Skin of body (tissue), 2 donors: Measurements from ENCODE around the gene SETD3. TPM values are rescaled to one million over a fixed set of nuclear protein-coding genes. Genes with fewer than 3 reads are reported as not detected.
A peak's percentile ranks its signal among the peaks of the same experiment; 100 is the strongest.

ENCODE experiments used
- DNase-seq: peaks from one replicate; lab custom pipeline; 2025; lab: John Stamatoyannopoulos, UW
- total RNA-seq: library from RNA; depleted of rRNA; stranded (reverse); fragments of >200 nt; gene quantifications from one replicate; pipeline ENCODE4 v1.2.3, GENCODE V29; 2014

SETD3 gene
- total RNA-seq, 1 donor from 2014 or later, result 40.7 TPM

- no peak for DNase-seq
These were observed 36.4 kb upstream of the SETD3 start for GRCh38 chr14:99516871-99517642.

GRCh38 chr14:99516156-99516870 is 35.7 kb upstream of the SETD3 start:
- no peak for DNase-seq

GRCh38 chr14:99515301-99516155 is 34.9 kb upstream of the SETD3 start:
- no peak for DNase-seq

GRCh38 chr14:99514552-99515300 is 34.1 kb upstream of the SETD3 start:
- DNase-seq, result no peak

GRCh38 chr14:99513946-99514551 is 33.4 kb upstream of the SETD3 start:
- DNase-seq, result no peak

GRCh38 chr14:99513183-99513694 is 32.6 kb upstream of the SETD3 start:
- no peak for DNase-seq

GRCh38 chr14:99512571-99513182 is 32.0 kb upstream of the SETD3 start:
- DNase-seq, result no peak

- DNase-seq, result no peak
These were observed 31.4 kb upstream of the SETD3 start for GRCh38 chr14:99512110-99512449.

- peak; percentile 54 for DNase-seq
These were observed 30.9 kb upstream of the SETD3 start for GRCh38 chr14:99511421-99512109.

GRCh38 chr14:99510556-99511139 is 30.0 kb upstream of the SETD3 start:
- DNase-seq, result no peak

GRCh38 chr14:99509871-99510555 is 29.4 kb upstream of the SETD3 start:
- DNase-seq, result no peak

GRCh38 chr14:99508896-99509629 is 28.4 kb upstream of the SETD3 start:
- no peak for DNase-seq

GRCh38 chr14:99507860-99508640 is 27.4 kb upstream of the SETD3 start:
- DNase-seq, result no peak

GRCh38 chr14:99506276-99506675 is 25.6 kb upstream of the SETD3 start:
- no peak for DNase-seq

- DNase-seq, result no peak
These were observed 24.4 kb upstream of the SETD3 start for GRCh38 chr14:99505089-99505488.

- DNase-seq, result no peak
These were observed 23.3 kb upstream of the SETD3 start for GRCh38 chr14:99503848-99504453.

- DNase-seq, result no peak
These were observed 22.3 kb upstream of the SETD3 start for GRCh38 chr14:99502989-99503421.
